ENCODE data around the gene ITPR1.

Gene ITPR1

DNA sequence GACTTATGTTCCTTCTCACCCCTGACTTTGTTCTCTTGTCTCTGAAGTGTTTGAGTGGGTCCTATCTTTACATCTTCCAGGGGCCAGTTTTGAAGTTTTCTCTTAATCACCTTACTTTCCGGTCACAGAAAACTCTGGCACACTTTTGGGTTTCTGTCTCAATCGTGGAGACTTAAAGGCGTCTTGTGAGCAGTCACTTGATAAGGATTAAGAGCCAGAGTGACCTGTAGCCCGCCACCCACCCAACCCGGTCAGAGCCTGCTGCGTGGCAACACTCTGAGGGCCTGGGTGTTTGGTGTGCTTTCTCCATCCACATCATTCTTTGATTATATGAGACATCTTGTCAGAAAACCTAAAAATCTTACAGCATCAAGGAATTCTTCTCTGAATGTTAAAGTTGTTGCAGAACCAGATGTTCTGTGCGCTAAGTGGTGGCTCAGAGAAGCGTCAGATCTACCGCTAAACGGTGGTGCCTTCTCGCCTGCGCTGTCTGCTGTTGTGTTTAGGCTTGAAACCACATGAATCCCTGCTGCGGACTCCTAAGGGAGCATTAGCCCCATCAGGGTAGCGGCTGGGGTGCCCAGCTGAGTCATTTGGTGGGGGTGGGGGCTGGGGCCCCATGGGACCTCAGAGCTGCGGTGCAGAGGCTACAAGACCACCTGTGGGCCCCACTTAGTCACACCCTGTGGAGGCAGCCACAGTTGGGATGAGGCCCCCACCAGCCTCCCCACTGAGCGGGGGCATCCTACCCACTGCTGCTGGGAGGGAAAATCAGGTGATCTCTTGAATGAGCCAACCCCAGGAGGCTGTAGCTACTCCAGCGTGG lies 327.4 kb downstream of the ITPR1 start:
- no peak overlapping the region for H3K9ac ChIP-seq (ENCODE audit: low read depth, low read length, poor library complexity, severe bottlenecking)
- no peak overlapping the region for H2AFZ ChIP-seq (ENCODE audit: low read length)
- no peaks in the 10 kb centered on the region; the same call in 1 of the 2 replicates for H3K9me3 ChIP-seq (ENCODE audit: insufficient read depth, low read depth, low read length)
- H3K4me3 ChIP-seq (ENCODE audit: low read length, poor library complexity, severe bottlenecking): no peak overlapping the region
- H3K79me2 ChIP-seq (ENCODE audit: insufficient read depth, low read length): no peaks in the 10 kb centered on the region
- no peaks in the 10 kb centered on the region for H3F3A ChIP-seq (ENCODE audit: low read depth)
- H3K36me3 ChIP-seq (ENCODE audit: insufficient read depth, low read length): peaks cover 30% of the 10 kb centered on the region; the same call in 1 of the 2 replicates
- H3K4me1 ChIP-seq (ENCODE audit: insufficient read depth, low read length, poor library complexity, severe bottlenecking): peaks cover 31% of the 10 kb centered on the region
- H3K27me3 ChIP-seq (ENCODE audit: insufficient read depth, low read length, poor library complexity, severe bottlenecking): no peaks in the 10 kb centered on the region
- no peaks in the 10 kb centered on the region for H4K20me1 ChIP-seq (ENCODE audit: insufficient read depth, low read length, poor library complexity, severe bottlenecking)
- no peak overlapping the region for H3K4me2 ChIP-seq (ENCODE audit: low read depth, low read length, poor library complexity, severe bottlenecking)
- H3K9me2 ChIP-seq (replicated peaks; ENCODE audit: low read depth, low read length): no peaks in the 10 kb centered on the region
- TF ChIP-seq EZH2phosphoT487 (IDR thresholded peaks at IDR 0.05; ENCODE audit: borderline replicate concordance) (no peak), CTCF (conservative IDR thresholded peaks at IDR 0.05; ENCODE audit: low read length) (no peak)

DNA sequence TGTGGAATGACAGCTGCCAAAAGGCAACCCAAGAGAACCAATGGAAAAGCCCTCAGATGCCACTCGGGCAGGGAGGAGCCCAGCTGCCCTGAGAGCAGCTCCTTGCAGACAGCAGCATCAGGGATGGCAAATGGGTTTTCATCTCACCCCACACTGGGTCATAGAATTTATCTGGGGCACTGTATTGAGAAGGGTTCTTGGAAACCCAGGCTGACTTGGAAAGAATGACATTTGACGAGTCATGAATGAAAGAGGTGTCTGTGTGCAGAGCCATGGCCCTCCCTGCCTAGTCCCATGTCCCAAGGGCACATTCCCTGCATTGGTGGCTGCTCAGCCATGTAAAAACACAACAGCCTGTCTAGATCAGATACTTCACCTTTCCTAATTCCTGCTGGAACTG lies 328.2 kb downstream of the ITPR1 start:
- H3K4me2 ChIP-seq (ENCODE audit: low read depth, low read length, poor library complexity, severe bottlenecking): no peak overlapping the region
- H3K4me1 ChIP-seq (ENCODE audit: insufficient read depth, low read length, poor library complexity, severe bottlenecking): peaks cover 39% of the 10 kb centered on the region
- no peak overlapping the region for H2AFZ ChIP-seq (ENCODE audit: low read length)
- no peak for TF ChIP-seq CTCF (conservative IDR thresholded peaks at IDR 0.05; ENCODE audit: low read length)
- no peak for TF ChIP-seq EZH2phosphoT487 (IDR thresholded peaks at IDR 0.05; ENCODE audit: borderline replicate concordance)
- H3F3A ChIP-seq (ENCODE audit: low read depth): no peaks in the 10 kb centered on the region
- no peak overlapping the region for H3K4me3 ChIP-seq (ENCODE audit: low read length, poor library complexity, severe bottlenecking)
- H3K36me3 ChIP-seq (ENCODE audit: insufficient read depth, low read length): peaks cover 24% of the 10 kb centered on the region; the same call in 1 of the 2 replicates
- no peaks in the 10 kb centered on the region for H4K20me1 ChIP-seq (ENCODE audit: insufficient read depth, low read length, poor library complexity, severe bottlenecking)
- peak overlapping the region; percentile 13 for H3K9ac ChIP-seq (ENCODE audit: low read depth, low read length, poor library complexity, severe bottlenecking)
- no peaks in the 10 kb centered on the region for H3K27me3 ChIP-seq (ENCODE audit: insufficient read depth, low read length, poor library complexity, severe bottlenecking)
- no peaks in the 10 kb centered on the region for H3K9me2 ChIP-seq (replicated peaks; ENCODE audit: low read depth, low read length)
- no peaks in the 10 kb centered on the region; the same call in 1 of the 2 replicates for H3K9me3 ChIP-seq (ENCODE audit: insufficient read depth, low read depth, low read length)
- no peaks in the 10 kb centered on the region for H3K79me2 ChIP-seq (ENCODE audit: insufficient read depth, low read length)

GRCh38 chr3:4821975-4822374 lies 328.8 kb downstream of the ITPR1 start:
- TF ChIP-seq CTCF (conservative IDR thresholded peaks at IDR 0.05; ENCODE audit: low read length) (no peak), EZH2phosphoT487 (IDR thresholded peaks at IDR 0.05; ENCODE audit: borderline replicate concordance) (no peak)
- Histone ChIP-seq H3K9me3 (ENCODE audit: insufficient read depth, low read depth, low read length) (no peaks in the 10 kb centered on the region; the same call in 1 of the 2 replicates), H3K4me1 (ENCODE audit: insufficient read depth, low read length, poor library complexity, severe bottlenecking) (peaks cover 39% of the 10 kb centered on the region), H3K36me3 (ENCODE audit: insufficient read depth, low read length) (peaks cover 19% of the 10 kb centered on the region; the same call in 1 of the 2 replicates), H3K79me2 (ENCODE audit: insufficient read depth, low read length) (no peaks in the 10 kb centered on the region), H3F3A (ENCODE audit: low read depth) (no peaks in the 10 kb centered on the region), H3K4me3 (ENCODE audit: low read length, poor library complexity, severe bottlenecking) (no peak overlapping the region), H4K20me1 (ENCODE audit: insufficient read depth, low read length, poor library complexity, severe bottlenecking) (no peaks in the 10 kb centered on the region), H2AFZ (ENCODE audit: low read length) (no peak overlapping the region), H3K27me3 (ENCODE audit: insufficient read depth, low read length, poor library complexity, severe bottlenecking) (no peaks in the 10 kb centered on the region), H3K9ac (ENCODE audit: low read depth, low read length, poor library complexity, severe bottlenecking) (peak overlapping the region; percentile 13), H3K4me2 (ENCODE audit: low read depth, low read length, poor library complexity, severe bottlenecking) (peak overlapping the region; percentile 30), H3K9me2 (replicated peaks; ENCODE audit: low read depth, low read length) (no peaks in the 10 kb centered on the region)

Measured in Loucy (cell line).